ENCODE measurements around the gene AMDHD1. TPM values are rescaled to one million over a fixed set of nuclear protein-coding genes. Genes with fewer than 3 reads are reported as not detected.

The AMDHD1 gene
- total RNA-seq, 1 donor from 2014 or later, result 0.38 TPM

GRCh38 chr12:95990136-95990535 is 47.0 kb downstream of the AMDHD1 start:
- intact Hi-C loops (cut with DNase I), result loop anchor here (10.0 kb wide), 1 partner anchor 165 kb away; no protein-coding TSS in a partner anchor
- no peak for DNase-seq (ENCODE audit: low spot score)

- intact Hi-C loops (cut with DNase I), result loop anchor here (10.0 kb wide), 1 partner anchor 169 kb away; no protein-coding TSS in a partner anchor
- no peak for DNase-seq (ENCODE audit: low spot score)
Measured at GRCh38 chr12:95993907-95994306, 50.8 kb downstream of the AMDHD1 start.

DNA sequence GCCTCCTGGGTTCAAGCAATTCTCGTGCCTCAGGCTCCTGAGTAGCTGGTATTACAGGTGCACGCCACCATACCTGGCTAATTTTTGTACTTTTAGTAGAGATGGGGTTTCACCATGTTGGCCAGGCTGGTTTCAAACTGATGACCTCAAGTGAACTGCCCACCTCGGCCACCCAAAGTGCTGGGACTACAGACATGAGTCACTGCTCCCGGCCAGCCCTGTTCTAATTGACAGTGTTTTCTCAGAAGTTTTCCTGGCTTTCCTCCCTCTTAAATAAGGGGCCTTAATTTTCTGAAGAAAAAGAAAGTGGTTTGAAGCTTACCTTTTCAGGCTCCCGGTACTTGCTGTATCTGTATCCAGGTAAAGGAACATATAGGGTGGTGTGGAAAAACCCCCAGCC is 51.3 kb downstream of the AMDHD1 start:
- intact Hi-C loops (cut with DNase I), result loop anchor here (10.0 kb wide), 1 partner anchor 170 kb away; no protein-coding TSS in a partner anchor
- no peak for DNase-seq (ENCODE audit: low spot score)

GRCh38 chr12:95995238-95996031 is 52.3 kb downstream of the AMDHD1 start:
- intact Hi-C loops (cut with DNase I), result loop anchor here (10.0 kb wide), 1 partner anchor 171 kb away; no protein-coding TSS in a partner anchor
- no peak for DNase-seq (ENCODE audit: low spot score)

- DNase-seq (ENCODE audit: low spot score), result no peak
- intact Hi-C loops (cut with DNase I), result loop anchor here (10.0 kb wide), 1 partner anchor 171 kb away; no protein-coding TSS in a partner anchor
Measured at GRCh38 chr12:95996034-95996658, 53.0 kb downstream of the AMDHD1 start, which contains the start of gene HAL. HAL (minus strand) TSS chr12:95996344; CDS start chr12:95995910, 434 bp downstream.

- no peak for DNase-seq (ENCODE audit: low spot score)
- intact Hi-C loops (cut with DNase I), result loop anchor here (10.0 kb wide), 1 partner anchor 172 kb away; no protein-coding TSS in a partner anchor
Measured at GRCh38 chr12:95997276-95997675, 54.1 kb downstream of the AMDHD1 start.

DNA sequence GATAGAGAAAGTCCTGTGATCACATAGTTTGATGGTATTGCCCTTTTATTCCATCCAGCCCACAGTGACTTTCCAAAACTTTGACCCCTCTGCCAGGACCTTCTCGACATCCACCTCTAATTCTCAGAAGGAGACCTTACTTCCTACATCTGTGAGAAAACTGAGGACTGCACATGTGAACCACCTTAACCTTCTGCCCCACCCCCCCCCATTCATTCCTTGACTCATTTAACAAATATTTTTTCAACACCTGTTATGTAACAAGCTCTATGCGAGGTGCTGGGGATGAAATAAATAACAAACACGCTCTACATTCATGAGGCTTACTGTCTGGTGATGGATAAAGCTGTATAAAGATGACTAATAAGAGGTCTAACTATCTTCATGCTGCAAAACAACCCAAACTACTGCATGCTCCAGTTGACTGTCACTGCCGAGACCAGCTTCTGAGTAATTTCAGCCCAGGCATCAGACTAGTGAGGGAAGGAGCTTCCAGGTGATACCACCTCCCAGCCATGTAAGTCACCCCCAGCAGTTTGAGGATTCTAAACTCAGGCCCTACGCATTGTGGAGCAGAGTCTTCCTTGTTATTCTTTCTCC is 54.9 kb downstream of the AMDHD1 start:
- intact Hi-C loops (cut with DNase I), result loop anchor here (2.0 to 10.0 kb wide), 2 partner anchors 79 to 173 kb away; no protein-coding TSS in a partner anchor

DNA sequence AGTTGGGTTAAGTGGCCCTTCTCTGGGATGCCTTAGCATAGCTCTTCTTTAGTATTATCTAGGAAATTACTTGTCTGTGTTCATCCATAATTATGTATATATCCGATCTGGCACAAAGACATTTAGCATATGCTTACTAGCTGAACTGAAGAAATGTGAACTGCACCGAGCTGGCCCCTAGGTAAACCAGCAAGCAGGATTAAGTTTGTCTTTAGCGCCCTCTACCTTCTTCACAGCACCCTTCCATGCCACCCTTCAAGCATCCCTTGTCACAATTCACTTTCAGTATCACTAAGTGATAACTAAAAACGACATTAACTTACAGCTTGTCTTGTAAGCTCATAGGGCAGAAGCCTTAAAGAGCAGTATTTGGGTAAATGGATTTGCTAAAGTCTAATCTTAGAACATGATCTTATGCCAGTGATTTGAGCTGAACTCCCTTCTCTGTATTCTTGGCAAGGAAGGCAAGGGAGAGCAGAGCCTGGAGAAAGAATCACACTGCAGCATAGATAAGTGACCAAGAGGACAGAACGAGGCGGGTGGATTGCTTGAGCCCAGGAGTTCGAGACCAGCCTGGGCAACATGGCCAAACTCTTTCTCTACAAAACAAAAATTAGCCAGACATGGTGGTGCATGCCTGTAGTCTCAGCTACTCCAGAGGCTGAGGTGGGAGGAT is 55.6 kb downstream of the AMDHD1 start:
- DNase-seq (ENCODE audit: low spot score), result no peak
- intact Hi-C loops (cut with DNase I), result loop anchor here (2.0 to 10.0 kb wide), 2 partner anchors 80 to 174 kb away; no protein-coding TSS in a partner anchor

More for the DNA sequence above, 54.9 kb downstream of the AMDHD1 start:
- no peak for DNase-seq (ENCODE audit: low spot score)

- intact Hi-C loops (cut with DNase I), result loop anchor here (2.0 to 10.0 kb wide), 2 partner anchors 81 to 175 kb away; no protein-coding TSS in a partner anchor
- no peak for DNase-seq (ENCODE audit: low spot score)
Measured at GRCh38 chr12:95999484-95999883, 56.4 kb downstream of the AMDHD1 start.

DNA sequence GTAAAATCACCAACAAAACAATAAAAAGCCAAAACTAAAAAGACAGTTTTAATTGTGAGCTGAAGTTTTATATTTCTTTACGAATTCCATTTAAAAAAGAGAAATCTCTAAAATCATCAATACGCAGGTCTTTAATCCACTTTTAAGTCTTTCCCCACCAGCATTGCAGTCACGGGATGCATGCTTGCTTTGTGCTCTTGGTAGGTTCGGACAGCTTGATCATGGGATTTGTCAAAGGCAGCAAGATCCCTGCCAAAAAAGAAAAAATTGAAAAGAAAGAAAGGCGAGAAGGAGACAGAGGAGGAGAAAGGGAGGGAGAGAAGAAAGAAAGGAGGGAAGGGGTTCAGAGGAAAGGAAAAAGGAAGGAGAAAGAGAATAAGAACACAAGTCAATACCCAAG is 57.7 kb downstream of the AMDHD1 start:
- no peak for DNase-seq (ENCODE audit: low spot score)
- intact Hi-C loops (cut with DNase I), result no loop called here

DNA sequence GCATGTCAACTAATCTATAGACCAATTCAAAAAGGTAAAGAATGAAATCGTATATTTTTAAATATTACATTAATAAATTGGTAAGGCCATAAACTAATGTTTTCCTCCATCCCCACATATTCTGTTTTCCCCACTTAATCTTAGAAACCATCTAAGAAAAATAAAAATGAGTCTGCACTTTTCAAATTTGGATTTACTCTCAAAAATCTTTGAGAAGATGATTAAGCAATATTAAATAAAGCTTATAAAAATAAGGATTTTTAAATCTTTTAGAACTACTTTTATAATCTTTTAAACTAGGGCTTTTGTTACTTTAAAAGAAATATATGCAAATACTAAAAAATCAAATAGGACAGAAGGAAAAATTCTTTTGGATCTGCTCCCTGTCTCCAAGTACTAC is 63.6 kb downstream of the AMDHD1 start:
- no peak for DNase-seq (ENCODE audit: low spot score)
- intact Hi-C loops (cut with DNase I), result no loop called here

GRCh38 chr12:96007729-96008128 is 64.6 kb downstream of the AMDHD1 start:
- intact Hi-C loops (cut with DNase I), result no loop called here
- no peak for DNase-seq (ENCODE audit: low spot score)

DNA sequence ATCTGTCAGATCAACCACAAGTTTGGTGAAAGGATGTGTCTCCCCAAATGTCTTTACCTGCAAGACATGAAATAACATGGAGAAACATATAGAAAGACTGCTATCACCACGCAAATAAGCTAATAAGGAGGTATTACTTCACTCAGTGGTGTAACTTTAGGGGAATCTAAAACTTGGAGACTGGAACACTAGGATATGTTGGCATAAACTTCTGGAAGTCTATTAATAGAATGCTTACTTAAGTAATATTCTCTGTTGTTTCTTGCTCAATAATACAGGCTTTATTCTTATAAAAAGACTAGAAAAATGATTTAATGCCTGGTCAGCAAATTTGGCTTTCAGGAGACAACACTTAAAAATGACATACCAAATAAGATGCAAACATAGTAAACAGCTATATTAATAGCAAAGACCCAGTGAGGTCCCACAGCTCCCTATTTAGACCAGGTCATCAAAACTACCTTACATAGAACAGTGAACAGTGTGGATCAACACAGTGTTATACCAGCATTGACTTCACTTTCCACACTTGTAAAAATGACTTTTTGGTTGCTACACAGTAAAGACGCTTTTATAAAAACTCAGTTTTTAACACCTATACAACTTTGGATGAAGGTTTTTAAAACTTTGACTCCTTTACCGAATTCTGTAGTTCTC is 71.9 kb downstream of the AMDHD1 start:
- intact Hi-C loops (cut with DNase I), result no loop called here
- DNase-seq (ENCODE audit: low spot score), result no peak

GRCh38 chr12:96015672-96016071 is 72.5 kb downstream of the AMDHD1 start:
- intact Hi-C loops (cut with DNase I), result no loop called here
- no peak for DNase-seq (ENCODE audit: low spot score)

Other genes with a start within 250 kb of the AMDHD1 start
- 77.8 TPM for gene NTN4, start 152.6 kb upstream of the AMDHD1 start, total RNA-seq
- 10.1 TPM for gene SNRPF, start 84.4 kb upstream of the AMDHD1 start, total RNA-seq
- not detected for gene CCDC38, start 717 bp upstream of the AMDHD1 start, total RNA-seq
- 0.22 TPM for gene HAL, start 53.0 kb downstream of the AMDHD1 start, total RNA-seq
- gene LTA4H, start 92.3 kb downstream of the AMDHD1 start, total RNA-seq, result 35.5 TPM

Data from cardiac septum (tissue), 1 donor.